GM21423 (cell line): ENCODE results near the gene ZNF324.

Source experiments
- ATAC-seq: cut with Tn5 transposase; IDR thresholded peaks from one replicate; pipeline ENCODE4 v1.9.1; 2021; ENCODE audit warnings: mild to moderate bottlenecking, moderate library complexity; ENCODE audit not compliant: unreplicated experiment

The ZNF324 gene

GRCh38 chr19:58520257-58520599 is 53.3 kb downstream of the ZNF324 start:
- no peak for ATAC-seq

- no peak for ATAC-seq
These were observed 54.8 kb downstream of the ZNF324 start for GRCh38 chr19:58521651-58522050.

GRCh38 chr19:58522709-58523108 is 55.8 kb downstream of the ZNF324 start:
- ATAC-seq: no peak
